CD4-positive, alpha-beta T cell treated with Interleukin-1 beta for 1 hour (primary cell): Measurements from ENCODE around the gene HIGD1B.
A peak's percentile ranks its signal among the peaks of the same experiment; 100 is the strongest.

Experiments
- DNase-seq, 2 donors: peaks; one replicate each; pipeline ENCODE4 v3.0.0-alpha.2; 2020 to 2022

Gene HIGD1B

GRCh38 chr17:44840274-44840673, 7.4 kb upstream of the HIGD1B start:
- DNase-seq: no peak

- no peak for DNase-seq
Observed at GRCh38 chr17:44840936-44841335, 6.7 kb upstream of the HIGD1B start.

- no peak for DNase-seq
Observed at GRCh38 chr17:44842748-44843147, 4.9 kb upstream of the HIGD1B start.

- DNase-seq: no peak
Observed at GRCh38 chr17:44844390-44844830, 3.3 kb upstream of the HIGD1B start.

GRCh38 chr17:44846206-44846605, 1.5 kb upstream of the HIGD1B start:
- no peak for DNase-seq

GRCh38 chr17:44848257-44848795, 643 bp downstream of the HIGD1B start:
- DNase-seq: no peak

GRCh38 chr17:44848961-44849489, 1.3 kb downstream of the HIGD1B start:
- DNase-seq: no peak

- DNase-seq: no peak
Observed at GRCh38 chr17:44850025-44850424, 2.3 kb downstream of the HIGD1B start.

- no peak for DNase-seq
Observed at GRCh38 chr17:44850612-44851011, 2.9 kb downstream of the HIGD1B start.

GRCh38 chr17:44854192-44854591, 6.5 kb downstream of the HIGD1B start:
- no peak for DNase-seq

GRCh38 chr17:44859701-44860100, 12.0 kb downstream of the HIGD1B start:
- no peak for DNase-seq

GRCh38 chr17:44862278-44862914, 14.7 kb downstream of the HIGD1B start:
- no peak for DNase-seq

GRCh38 chr17:44863061-44863918, 15.6 kb downstream of the HIGD1B start:
- DNase-seq: no peak

- DNase-seq: no peak
Observed at GRCh38 chr17:44864831-44865230, 17.1 kb downstream of the HIGD1B start.

GRCh38 chr17:44865231-44865660, 17.6 kb downstream of the HIGD1B start:
- peak; percentile 56 to 73 for DNase-seq

GRCh38 chr17:44865931-44866330, 18.2 kb downstream of the HIGD1B start:
- no peak for DNase-seq

GRCh38 chr17:44867841-44868240, 20.2 kb downstream of the HIGD1B start:
- DNase-seq: no peak

- no peak for DNase-seq
Observed at GRCh38 chr17:44871556-44871955, 23.9 kb downstream of the HIGD1B start.

- no peak for DNase-seq
Observed at GRCh38 chr17:44872131-44872768, 24.6 kb downstream of the HIGD1B start.

GRCh38 chr17:44875761-44876160, 28.1 kb downstream of the HIGD1B start:
- DNase-seq: no peak

GRCh38 chr17:44877121-44877520, 29.4 kb downstream of the HIGD1B start:
- DNase-seq: no peak

GRCh38 chr17:44878627-44879221, 31.0 kb downstream of the HIGD1B start:
- peak in 1 of 2 donors; percentile 37 for DNase-seq

- no peak for DNase-seq
Observed at GRCh38 chr17:44879376-44879775, 31.7 kb downstream of the HIGD1B start.
